ENCODE results near the gene KLK3.

GRCh38 chr19:50830266-50831025, 24.3 kb upstream of the KLK3 start:
- TF ChIP-seq YY1 (IDR thresholded peaks at IDR 0.05; ENCODE audit: insufficient read depth, insufficient read length) (no peak), SUZ12 (IDR thresholded peaks at IDR 0.05; ENCODE audit: extremely low read depth, insufficient read depth, insufficient read length) (no peak)

All from NT2/D1 (cell line).